PFSK-1 (cell line): ENCODE results near the gene CCND3.

ENCODE experiments used
- FOXP2 ChIP-seq: optimal IDR thresholded peaks from 2 replicates; pipeline ENCODE3; 2011; ENCODE audit warnings: borderline replicate concordance, control low read depth, inconsistent platforms; ENCODE audit not compliant: insufficient read depth; ENCODE audit errors: extremely low read length, extremely low read depth
- POLR2AphosphoS5 ChIP-seq: IDR thresholded peaks from 2 replicates; pipeline ENCODE4 v1.6.1; 2012; ENCODE audit warnings: low read depth, mild to moderate bottlenecking, control low read depth, low read length, moderate library complexity
- REST ChIP-seq, 2 experiments: IDR thresholded peaks; 2 replicates each; pipeline versions ENCODE4 v1.6.1 to v1.8.0; 2011 to 2012; ENCODE audit warnings: low read depth in 2 of 2, low read length in 2 of 2, control low read depth in 1 of 2, inconsistent platforms in 1 of 2, mild to moderate bottlenecking in 1 of 2, moderate library complexity in 1 of 2; ENCODE audit not compliant: insufficient read depth in 1 of 2
- SIN3A ChIP-seq: IDR thresholded peaks from 2 replicates; pipeline ENCODE4 v1.6.1; 2012; ENCODE audit warnings: mild to moderate bottlenecking, low read length, moderate library complexity, borderline replicate concordance; ENCODE audit not compliant: insufficient read depth
- TAF1 ChIP-seq: IDR thresholded peaks from 2 replicates; pipeline ENCODE4 v1.6.1; 2012; ENCODE audit warnings: low read length, control low read depth, borderline replicate concordance; ENCODE audit not compliant: insufficient read depth

CCND3 gene

GRCh38 chr6:41940759-41941279 lies 789 bp downstream of the CCND3 start:
- TF ChIP-seq TAF1 (no peak), FOXP2 (no peak), REST (IDR thresholded peaks at IDR 0.05; ENCODE audit: insufficient read depth in 1 of 2, low read depth in 2 of 2, low read length in 2 of 2) (no peak), POLR2AphosphoS5 (no peak), SIN3A (no peak)

GRCh38 chr6:41939848-41940758 lies 1.5 kb downstream of the CCND3 start:
- TF ChIP-seq POLR2AphosphoS5 (no peak), REST (IDR thresholded peaks at IDR 0.05; ENCODE audit: insufficient read depth in 1 of 2, low read depth in 2 of 2, low read length in 2 of 2) (no peak), SIN3A (no peak), FOXP2 (no peak), TAF1 (no peak)

- TF ChIP-seq FOXP2 (no peak), TAF1 (no peak), REST (IDR thresholded peaks at IDR 0.05; ENCODE audit: insufficient read depth in 1 of 2, low read depth in 2 of 2, low read length in 2 of 2) (no peak), POLR2AphosphoS5 (no peak; the same call in 1 of the 2 replicates), SIN3A (no peak)
Measured at GRCh38 chr6:41939176-41939847, 2.3 kb downstream of the CCND3 start.

GRCh38 chr6:41938590-41939175 lies 2.9 kb downstream of the CCND3 start:
- TF ChIP-seq REST (IDR thresholded peaks at IDR 0.05; ENCODE audit: insufficient read depth in 1 of 2, low read depth in 2 of 2, low read length in 2 of 2) (no peak), SIN3A (no peak), POLR2AphosphoS5 (no peak), TAF1 (no peak), FOXP2 (no peak)
